ENCODE results near the gene GDPD5. TPM values are rescaled to one million over a fixed set of nuclear protein-coding genes. Genes with fewer than 3 reads are reported as not detected.

GDPD5 gene
- total and polyA plus RNA-seq, 9 of the 15 experiments (the other 6 are each of a cell fraction or from before 2014, with no cell fraction given): 0.32 to 27.3 (median 8.0) TPM

- TF ChIP-seq HDAC8 (tag; IDR thresholded peaks at IDR 0.05) (no peak), CCNT2 (IDR thresholded peaks at IDR 0.05; ENCODE audit: borderline replicate concordance, extremely low read depth, insufficient read length, low read depth, low read length) (peak; percentile 38), POLR2A (conservative IDR thresholded peaks at IDR 0.05) (peak; percentile 80), JUNB (CRISPR knock-in tag; conservative IDR thresholded peaks at IDR 0.05) (no peak), RCOR1 (IDR thresholded peaks at IDR 0.05; ENCODE audit: borderline replicate concordance in 1 of 2, low read depth in 2 of 2, low read length in 2 of 2) (peak in 1 of 2 experiments; percentile 86; a peak in 2 of 4 replicates), ZBTB11 (CRISPR knock-in tag; IDR thresholded peaks at IDR 0.05) (peak in 1 of 3 experiments; percentile 7; a peak in 1 of 6 replicates), BMI1 (IDR thresholded peaks at IDR 0.05; ENCODE audit: low read length) (no peak), ZFPM2 (CRISPR knock-in tag; IDR thresholded peaks at IDR 0.05) (no peak), GATAD2B (IDR thresholded peaks at IDR 0.05; ENCODE audit: borderline replicate concordance) (0 out of 2 replicates have a peak, but pooled peaks have one; percentile 33), GABPA (tag; conservative IDR thresholded peaks at IDR 0.05; ENCODE audit: low read depth) (peak; percentile 75), RAD51 (IDR thresholded peaks at IDR 0.05; ENCODE audit: borderline replicate concordance, low read depth) (peak; percentile 12; the same call in 1 of the 2 replicates), CTBP1 (IDR thresholded peaks at IDR 0.05; ENCODE audit: borderline replicate concordance) (no peak), RNF2 (IDR thresholded peaks at IDR 0.05) (0 out of 2 replicates have a peak, but pooled peaks have one; percentile 18), NFRKB (IDR thresholded peaks at IDR 0.05; ENCODE audit: low read depth) (peak; percentile 47), FOXJ2 (tag; IDR thresholded peaks at IDR 0.05) (no peak), DPF2 (IDR thresholded peaks at IDR 0.05) (no peak; the same call in 1 of the 2 replicates), ZNF445 (CRISPR knock-in tag; IDR thresholded peaks at IDR 0.05; ENCODE audit: low read depth) (no peak), AFF4 (CRISPR knock-in tag; IDR thresholded peaks at IDR 0.05) (0 out of 2 replicates have a peak, but pooled peaks have one; percentile 5)
These were observed 37.2 kb upstream of the GDPD5 start (continued) for GRCh38 chr11:75562836-75563484.
